Immature natural killer cell (primary cell): ENCODE results near the gene ZNF878. TPM values are rescaled to one million over a fixed set of nuclear protein-coding genes. Genes with fewer than 3 reads are reported as not detected.
A peak's percentile ranks its signal among the peaks of the same experiment; 100 is the strongest.

Source experiments
- DNase-seq, 3 donors: peaks; one replicate each; pipeline ENCODE4 v3.0.0; 2022; ENCODE audit warnings: mixed read lengths in 1 of 3
- H3K27ac Mint-ChIP-seq, 6 donors: one replicate each; pipeline ENCODE4 v1.8.0; 2020; ENCODE audit warnings: mixed read lengths in 6 of 6, mild to moderate bottlenecking in 5 of 6, inconsistent platforms in 4 of 6, moderate library complexity in 3 of 6
- H3K27me3 Mint-ChIP-seq, 3 donors: one replicate each; pipeline ENCODE4 v1.8.0; 2020 to 2021; ENCODE audit warnings: low read depth in 3 of 3, mild to moderate bottlenecking in 3 of 3, mixed read lengths in 3 of 3, moderate library complexity in 3 of 3, inconsistent platforms in 1 of 3
- H3K36me3 Mint-ChIP-seq, 3 donors: one replicate each; pipeline ENCODE4 v1.8.0; 2020; ENCODE audit warnings: mixed read lengths in 3 of 3, inconsistent platforms in 2 of 3, mild to moderate bottlenecking in 2 of 3
- H3K4me1 Mint-ChIP-seq, 2 donors: one replicate each; pipeline ENCODE4 v1.8.0; 2020; ENCODE audit warnings: inconsistent platforms in 2 of 2, mild to moderate bottlenecking in 2 of 2, mixed read lengths in 2 of 2, moderate library complexity in 1 of 2
- H3K4me3 Mint-ChIP-seq, 5 donors: one replicate each; pipeline ENCODE4 v1.8.0; 2020; ENCODE audit warnings: mild to moderate bottlenecking in 5 of 5, mixed read lengths in 5 of 5, inconsistent platforms in 3 of 5, moderate library complexity in 3 of 5
- H3K9me3 Mint-ChIP-seq, 6 donors: one replicate each; pipeline ENCODE4 v1.8.0; 2020; ENCODE audit warnings: mild to moderate bottlenecking in 6 of 6, mixed read lengths in 6 of 6, inconsistent platforms in 4 of 6, moderate library complexity in 3 of 6
- polyA plus RNA-seq, 3 donors: library from polyadenylated mRNA; unstranded; fragments of 300-500 nt; fragmentation: Illumina TruSeq; gene quantifications; one replicate each; pipeline ENCODE4 v1.2.3, GENCODE V29; 2021

Gene ZNF878
- polyA plus RNA-seq, 3 donors from 2014 or later: not detected

- Mint-ChIP-seq H3K27ac (peak overlapping the region in 3 of 6 donors; percentile 22 to 47 (median 40)), H3K36me3 (peaks cover 0 to 11% (median 9%) of the 10 kb centered on the region in 3 donors), H3K4me3 (no peak overlapping the region), H3K9me3 (no peaks in the 10 kb centered on the region), H3K4me1 (peaks cover 15 to 27% of the 10 kb centered on the region in 2 donors), H3K27me3 (peaks cover 0 to 2% (median 1%) of the 10 kb centered on the region in 3 donors)
- DNase-seq: no peak
Observed at GRCh38 chr19:12000152-12000981, 52.4 kb downstream of the ZNF878 start.

GRCh38 chr19:11995174-11995573, 57.6 kb downstream of the ZNF878 start:
- Mint-ChIP-seq H3K9me3 (no peaks in the 10 kb centered on the region), H3K27me3 (peaks cover 1 to 9% (median 2%) of the 10 kb centered on the region in 3 donors), H3K36me3 (peaks cover 0 to 14% (median 4%) of the 10 kb centered on the region in 3 donors), H3K4me3 (no peak overlapping the region), H3K4me1 (peaks cover 23 to 55% of the 10 kb centered on the region in 2 donors), H3K27ac (no peak overlapping the region)
- no peak for DNase-seq

Other genes starting within 250 kb of the ZNF878 start
- 1 to 10 TPM in 2 of 3 donors, under 1 TPM in 1; 0.34 to 4.5 (median 2.4) TPM for gene ZNF440, start 238.7 kb downstream of the ZNF878 start, polyA plus RNA-seq
- 1 to 10 TPM in 2 of 3 donors, not detected in 1; 2.0 to 2.7 TPM for gene ZNF439, start 204.2 kb downstream of the ZNF878 start, polyA plus RNA-seq
- 1 to 10 TPM in 2 of 3 donors, not detected in 1; 2.4 to 3.3 TPM for gene ZNF69, start 165.2 kb downstream of the ZNF878 start, polyA plus RNA-seq
- gene ZNF700, start 127.9 kb downstream of the ZNF878 start, polyA plus RNA-seq: 1 to 10 TPM; 1.3 to 3.0 (median 2.4) TPM
- 1 to 10 TPM in 2 of 3 donors, under 1 TPM in 1; 0.91 to 5.3 (median 2.9) TPM for gene ZNF763, start 87.9 kb downstream of the ZNF878 start, polyA plus RNA-seq
- 1 to 10 TPM; 4.5 to 6.5 (median 5.4) TPM for gene ZNF433, start 17.3 kb downstream of the ZNF878 start, polyA plus RNA-seq
- gene ZNF844, start 11.8 kb upstream of the ZNF878 start, polyA plus RNA-seq: 1 to 10 TPM in 2 of 3 donors, under 1 TPM in 1; 0.13 to 2.8 (median 2.6) TPM
- 1 to 10 TPM; 2.2 to 4.1 (median 2.4) TPM for gene ZNF20, start 87.4 kb upstream of the ZNF878 start, polyA plus RNA-seq
- 1 to 10 TPM in 1 of 3 donors, under 1 TPM in 1, not detected in 1; 0.51 to 3.6 TPM for gene ZNF625, start 103.8 kb upstream of the ZNF878 start, polyA plus RNA-seq
- 10 to 100 TPM; 15.1 to 20.1 (median 18.6) TPM for gene ZNF136, start 110.1 kb upstream of the ZNF878 start, polyA plus RNA-seq
- 10 to 100 TPM; 18.6 to 39.5 (median 19.1) TPM for gene ZNF44, start 241.9 kb upstream of the ZNF878 start, polyA plus RNA-seq